ENCODE results near the gene NFX1.
"Not testable (repeated sequence)": the region's sequence is repeated elsewhere in the genome, so short reads cannot be mapped to it uniquely, and the experiment has no call there.

NFX1 gene

DNA sequence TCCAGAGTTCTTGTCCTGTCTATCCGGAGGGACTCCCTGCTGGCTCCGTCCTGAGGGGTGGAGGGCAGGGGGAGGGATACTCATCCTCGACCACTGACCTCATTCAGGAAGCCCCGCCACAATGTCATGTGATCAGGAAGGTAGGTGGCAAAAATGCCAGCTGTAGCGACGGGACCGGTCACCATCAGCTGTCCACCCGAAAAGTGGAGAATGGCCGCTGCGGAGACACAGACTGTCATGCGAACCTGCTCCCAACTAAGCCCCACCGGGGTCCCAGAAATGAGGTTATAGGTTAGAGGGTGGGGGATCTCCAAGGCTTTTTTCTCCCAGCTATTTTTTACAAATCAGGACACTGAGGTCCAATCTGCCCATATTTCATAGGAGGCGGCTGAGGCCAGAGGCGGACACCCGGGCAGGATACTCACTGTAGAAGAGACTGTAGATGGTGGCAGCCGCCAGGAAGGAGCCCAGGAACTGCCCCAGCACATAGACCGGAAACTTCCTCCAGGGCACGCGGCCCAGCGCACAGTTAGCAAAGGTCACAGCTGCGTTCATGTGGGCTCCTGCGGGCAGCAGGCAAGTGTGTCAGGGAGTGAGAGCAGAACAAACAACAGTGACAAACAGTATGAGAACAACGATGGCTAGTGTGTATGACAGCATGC lies 95.8 kb downstream of the NFX1 start:
- not testable (repeated sequence) for H3K4me3 ChIP-seq (replicated peaks; ENCODE audit: low read depth, low read length); DNase-seq (ENCODE audit: extremely low read depth, low read depth)

DNA sequence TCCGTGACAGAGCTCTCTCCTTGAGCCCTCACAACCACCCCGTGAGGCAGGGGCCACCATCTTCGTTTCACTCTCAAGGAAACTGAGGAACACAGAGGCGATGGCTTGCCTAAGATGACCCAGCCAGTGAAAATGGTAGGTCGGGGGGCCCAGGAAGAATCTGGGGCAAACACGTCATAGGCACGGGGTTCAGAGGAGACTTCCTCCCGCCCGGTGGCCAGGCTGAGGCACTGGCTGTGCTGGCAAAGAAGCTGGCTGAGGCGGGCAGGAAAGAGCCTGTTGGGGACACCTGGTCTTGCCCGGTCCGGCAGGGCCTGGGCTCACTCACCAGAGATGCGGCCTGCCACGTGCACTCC lies 96.3 kb downstream of the NFX1 start:
- DNase-seq (ENCODE audit: extremely low read depth, low read depth) = not testable (repeated sequence)

DNA sequence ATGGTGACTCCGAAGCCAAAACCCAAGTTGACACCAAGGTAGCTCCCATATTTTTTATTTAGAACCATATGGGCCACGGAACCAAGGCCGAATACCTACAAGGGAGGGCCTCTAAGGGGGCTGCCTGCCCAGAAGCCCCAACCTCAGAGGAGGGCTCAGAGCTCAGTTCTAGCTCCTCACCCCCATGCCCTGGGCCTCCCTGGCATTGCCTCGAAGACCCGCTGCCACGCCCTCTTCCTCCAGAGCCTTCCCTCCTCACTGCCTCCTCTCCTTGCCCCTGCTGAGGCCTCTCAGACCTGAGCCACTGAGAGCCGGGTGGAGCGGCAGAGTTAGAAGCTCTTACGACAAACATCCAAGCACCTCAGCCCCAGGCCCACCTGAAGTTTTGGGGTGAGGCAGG lies 96.7 kb downstream of the NFX1 start:
- not testable (repeated sequence) for H3K4me3 ChIP-seq (replicated peaks; ENCODE audit: low read depth, low read length); DNase-seq (ENCODE audit: extremely low read depth, low read depth)

More for the DNA sequence above, 96.3 kb downstream of the NFX1 start:
- not testable (repeated sequence) for H3K4me3 ChIP-seq (replicated peaks; ENCODE audit: low read depth, low read length)

DNA sequence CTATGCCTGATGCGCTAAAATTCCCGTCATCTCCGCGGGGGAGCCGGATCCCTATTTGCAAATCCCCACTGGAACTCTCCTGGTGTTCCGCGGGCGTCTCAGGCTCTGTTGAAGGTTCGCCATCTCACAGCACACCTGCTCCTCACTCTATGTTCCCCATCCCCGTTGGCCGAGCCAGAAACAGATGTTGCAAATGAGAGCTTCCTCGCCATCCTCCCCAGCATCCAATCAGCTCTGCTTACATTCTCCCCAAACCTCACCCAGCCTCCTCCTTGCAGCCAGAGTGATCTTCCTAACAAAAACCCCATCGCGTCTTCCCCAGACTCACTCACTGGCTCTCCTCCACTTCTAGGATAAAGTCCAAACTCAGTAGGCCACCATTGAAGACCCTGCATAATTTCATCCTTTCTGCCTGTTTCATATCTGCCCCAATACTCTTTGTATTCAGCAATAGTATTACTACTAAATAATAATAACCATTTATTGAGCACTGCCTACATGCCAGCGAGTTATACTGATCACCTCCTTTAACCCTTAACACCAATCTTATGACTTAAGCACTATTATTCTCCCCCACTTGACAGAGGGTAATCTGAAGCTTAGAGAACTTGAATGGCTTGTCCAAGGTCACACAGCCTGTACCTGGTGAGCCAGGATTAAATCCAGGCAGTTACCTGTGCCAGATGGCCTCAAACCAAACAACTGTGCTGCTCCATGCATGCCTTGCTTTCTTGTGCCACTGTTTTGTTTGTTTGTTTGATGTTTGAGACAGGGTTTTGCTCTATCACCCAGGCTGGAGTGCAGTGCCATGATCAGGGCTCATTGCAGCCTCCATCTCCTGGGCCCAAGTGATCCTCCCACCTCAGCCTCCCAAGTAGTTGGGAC lies 98.0 kb downstream of the NFX1 start:
- TF ChIP-seq, protein P1, sequence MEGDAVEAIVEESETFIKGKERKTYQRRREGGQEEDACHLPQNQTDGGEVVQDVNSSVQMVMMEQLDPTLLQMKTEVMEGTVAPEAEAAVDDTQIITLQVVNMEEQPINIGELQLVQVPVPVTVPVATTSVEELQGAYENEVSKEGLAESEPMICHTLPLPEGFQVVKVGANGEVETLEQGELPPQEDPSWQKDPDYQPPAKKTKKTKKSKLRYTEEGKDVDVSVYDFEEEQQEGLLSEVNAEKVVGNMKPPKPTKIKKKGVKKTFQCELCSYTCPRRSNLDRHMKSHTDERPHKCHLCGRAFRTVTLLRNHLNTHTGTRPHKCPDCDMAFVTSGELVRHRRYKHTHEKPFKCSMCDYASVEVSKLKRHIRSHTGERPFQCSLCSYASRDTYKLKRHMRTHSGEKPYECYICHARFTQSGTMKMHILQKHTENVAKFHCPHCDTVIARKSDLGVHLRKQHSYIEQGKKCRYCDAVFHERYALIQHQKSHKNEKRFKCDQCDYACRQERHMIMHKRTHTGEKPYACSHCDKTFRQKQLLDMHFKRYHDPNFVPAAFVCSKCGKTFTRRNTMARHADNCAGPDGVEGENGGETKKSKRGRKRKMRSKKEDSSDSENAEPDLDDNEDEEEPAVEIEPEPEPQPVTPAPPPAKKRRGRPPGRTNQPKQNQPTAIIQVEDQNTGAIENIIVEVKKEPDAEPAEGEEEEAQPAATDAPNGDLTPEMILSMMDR (IDR thresholded peaks at IDR 0.05; ENCODE audit: low read depth, low read length, missing control alignments) = no peak
- DNase-seq (ENCODE audit: extremely low read depth, low read depth) = no peak
- H3K4me3 ChIP-seq (replicated peaks; ENCODE audit: low read depth, low read length) = no peak overlapping the region

DNA sequence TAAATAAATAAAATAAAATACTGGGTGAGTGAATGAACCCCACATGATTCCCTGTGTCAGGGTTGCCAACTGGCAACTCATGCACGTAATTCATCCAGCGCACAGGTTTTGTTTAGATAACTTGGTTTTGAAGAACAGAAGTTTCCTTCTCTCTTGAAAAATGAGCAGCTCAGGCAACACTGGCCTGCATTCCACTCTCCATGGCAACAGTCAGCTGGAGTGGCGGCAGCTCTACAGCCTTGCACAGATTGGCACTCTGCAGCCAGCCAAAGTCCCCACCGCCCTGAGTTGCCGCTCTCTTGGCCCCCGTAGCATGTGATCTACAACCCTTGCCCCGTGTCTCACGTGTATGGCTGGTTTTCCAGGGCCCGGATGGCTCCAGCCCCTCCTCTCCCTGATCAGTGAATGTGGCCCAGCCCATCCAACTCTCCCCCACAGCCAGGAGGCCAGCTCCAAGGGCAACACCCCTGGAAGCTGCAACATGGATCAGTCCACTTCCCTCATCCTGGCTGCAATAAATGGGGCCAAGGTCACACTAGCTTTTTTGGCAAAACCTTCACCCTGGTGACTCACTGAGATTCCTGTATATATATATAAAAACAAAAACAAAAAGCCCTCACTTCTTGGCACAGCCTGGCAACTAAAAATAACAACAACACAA lies 100.9 kb downstream of the NFX1 start:
- not testable (repeated sequence) for H3K4me3 ChIP-seq (replicated peaks; ENCODE audit: low read depth, low read length)
- DNase-seq (ENCODE audit: extremely low read depth, low read depth) = peak; percentile 92

DNA sequence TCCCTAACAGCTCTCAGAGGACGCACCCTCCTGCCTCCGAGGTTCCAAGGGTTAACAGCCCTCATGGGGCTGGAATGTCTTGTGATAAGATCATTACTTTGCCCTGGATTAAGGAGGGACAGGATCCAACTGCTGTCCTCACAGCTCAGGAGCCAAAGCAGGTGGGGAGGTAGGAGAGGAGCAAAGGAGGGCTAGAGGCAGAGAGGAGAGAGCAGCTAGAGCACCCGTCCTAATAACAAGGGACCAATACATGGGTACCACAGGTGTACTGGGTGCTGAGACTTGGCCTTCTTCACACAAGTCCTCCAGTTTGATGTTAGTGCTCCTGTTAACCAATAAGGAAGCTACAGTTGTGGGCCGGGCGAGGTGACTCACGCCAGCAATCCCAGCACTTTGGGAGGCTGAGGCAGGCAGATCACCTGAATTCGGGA lies 102.3 kb downstream of the NFX1 start:
- H3K4me3 ChIP-seq (replicated peaks; ENCODE audit: low read depth, low read length); DNase-seq (ENCODE audit: extremely low read depth, low read depth): not testable (repeated sequence)

DNA sequence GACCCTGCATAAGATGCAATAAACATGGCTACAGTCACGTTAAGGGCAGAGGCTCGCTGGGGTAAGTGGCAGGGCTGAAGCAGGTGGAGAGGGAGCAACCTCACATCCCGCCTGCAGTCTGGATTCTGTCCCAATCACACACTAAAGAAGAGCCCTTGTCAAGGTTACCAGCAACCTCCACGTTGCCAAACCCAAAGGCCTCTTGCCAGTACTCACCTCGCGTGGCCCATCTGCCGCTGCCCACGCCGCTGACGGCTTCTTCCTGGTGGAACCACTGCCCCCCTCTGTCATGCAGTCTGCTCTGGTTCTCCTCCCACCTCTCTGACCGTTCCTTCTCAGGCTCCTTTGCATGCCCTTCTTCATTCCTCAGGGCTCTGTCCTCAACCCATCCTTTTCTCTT lies 103.3 kb downstream of the NFX1 start:
- no peak for DNase-seq (ENCODE audit: extremely low read depth, low read depth)
- no peak overlapping the region for H3K4me3 ChIP-seq (replicated peaks; ENCODE audit: low read depth, low read length)
- TF ChIP-seq, protein P1 (IDR thresholded peaks at IDR 0.05; ENCODE audit: low read depth, low read length, missing control alignments) = no peak

DNA sequence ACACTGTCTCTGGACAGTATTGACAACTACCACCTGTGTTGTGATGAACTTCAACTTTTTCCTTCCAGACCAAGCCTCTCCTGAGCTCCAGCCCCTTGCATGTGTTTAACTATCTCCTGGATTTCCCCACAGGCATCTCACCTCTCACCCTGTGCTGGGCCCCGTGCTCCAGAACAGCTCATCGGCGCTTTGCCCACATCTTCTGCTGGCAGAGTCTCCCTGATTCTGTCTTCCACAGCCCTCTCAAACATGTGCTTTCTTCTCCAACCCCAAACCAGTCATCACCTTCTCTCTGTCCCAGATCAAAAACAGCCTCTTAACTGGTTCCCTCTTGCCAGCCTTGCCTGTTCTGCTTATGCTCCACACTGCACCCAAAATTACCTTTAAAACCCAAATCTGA lies 103.7 kb downstream of the NFX1 start:
- not testable (repeated sequence) for H3K4me3 ChIP-seq (replicated peaks; ENCODE audit: low read depth, low read length); DNase-seq (ENCODE audit: extremely low read depth, low read depth)

DNA sequence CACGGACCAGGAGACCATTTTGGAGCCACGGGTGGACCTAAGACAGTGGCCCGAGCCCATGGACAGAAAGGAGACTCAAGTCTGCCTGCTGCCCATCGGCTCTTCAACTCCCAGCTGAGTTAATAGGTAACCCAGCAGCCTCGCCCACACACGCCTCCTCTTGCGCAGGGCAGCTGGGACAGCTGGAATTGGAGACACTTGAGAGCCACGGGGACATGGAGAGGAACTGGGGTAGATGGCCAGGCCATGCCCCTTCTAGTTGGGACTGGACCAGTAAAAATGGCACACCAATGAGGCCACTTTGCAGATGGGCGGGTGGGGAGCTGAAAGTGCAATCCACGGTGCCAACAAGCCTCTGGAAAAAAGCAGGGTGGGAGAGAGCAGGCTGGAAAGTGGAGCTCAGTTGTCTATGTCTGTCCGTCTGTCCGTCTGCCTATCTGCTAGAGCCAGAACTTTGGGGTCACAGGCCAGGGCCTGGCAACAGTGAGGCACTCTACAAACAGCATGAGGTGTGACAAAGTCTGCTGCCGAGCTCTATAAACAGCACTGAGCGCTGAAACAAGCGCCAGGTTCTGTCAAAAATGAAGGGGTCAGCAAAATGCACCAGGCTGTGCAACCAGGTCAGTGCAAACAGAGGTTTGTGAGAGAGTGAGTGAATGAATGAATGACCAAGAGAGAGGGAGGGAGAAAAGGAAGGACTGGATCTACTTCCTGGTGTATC lies 105.0 kb downstream of the NFX1 start:
- not testable (repeated sequence) for H3K4me3 ChIP-seq (replicated peaks; ENCODE audit: low read depth, low read length); DNase-seq (ENCODE audit: extremely low read depth, low read depth)

DNA sequence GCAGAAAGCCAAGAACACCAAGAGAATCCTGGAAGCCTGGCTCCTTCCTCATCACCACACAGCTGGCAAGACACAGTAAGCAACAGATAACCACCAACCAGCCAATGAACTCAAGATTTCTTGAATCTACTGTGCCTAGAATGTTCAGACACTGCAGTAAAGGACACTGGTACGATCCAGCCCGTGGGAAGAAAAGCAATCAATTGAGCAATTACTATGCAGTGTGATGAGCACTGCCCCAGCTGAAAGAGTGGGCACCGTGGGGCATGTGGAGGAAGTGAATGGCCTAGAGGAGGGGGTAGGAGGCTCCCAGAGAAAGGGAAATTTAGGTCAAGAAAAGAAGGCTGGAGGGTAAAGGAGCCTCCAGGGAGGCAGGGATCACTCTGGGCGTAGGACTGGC lies 107.5 kb downstream of the NFX1 start:
- DNase-seq (ENCODE audit: extremely low read depth, low read depth); H3K4me3 ChIP-seq (replicated peaks; ENCODE audit: low read depth, low read length): not testable (repeated sequence)

DNA sequence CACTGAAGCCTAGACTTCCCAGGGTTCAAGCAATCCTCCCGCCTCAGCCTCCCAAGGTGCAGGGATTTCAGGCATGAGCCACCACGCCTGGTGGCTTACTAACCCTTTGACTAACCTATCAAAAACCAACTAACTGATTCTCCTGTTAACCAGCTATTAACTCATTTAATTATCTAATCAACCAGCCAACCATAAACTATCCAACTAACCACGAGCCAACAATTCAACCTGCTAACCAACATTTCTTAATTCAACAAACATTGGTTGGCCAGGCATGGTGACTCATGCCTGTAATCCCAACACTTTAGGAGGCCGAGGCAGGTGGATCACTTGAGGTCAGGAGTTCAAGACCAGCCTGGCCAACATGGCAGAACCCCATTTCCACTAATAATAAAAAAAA lies 108.7 kb downstream of the NFX1 start:
- DNase-seq (ENCODE audit: extremely low read depth, low read depth); H3K4me3 ChIP-seq (replicated peaks; ENCODE audit: low read depth, low read length): not testable (repeated sequence)

DNA sequence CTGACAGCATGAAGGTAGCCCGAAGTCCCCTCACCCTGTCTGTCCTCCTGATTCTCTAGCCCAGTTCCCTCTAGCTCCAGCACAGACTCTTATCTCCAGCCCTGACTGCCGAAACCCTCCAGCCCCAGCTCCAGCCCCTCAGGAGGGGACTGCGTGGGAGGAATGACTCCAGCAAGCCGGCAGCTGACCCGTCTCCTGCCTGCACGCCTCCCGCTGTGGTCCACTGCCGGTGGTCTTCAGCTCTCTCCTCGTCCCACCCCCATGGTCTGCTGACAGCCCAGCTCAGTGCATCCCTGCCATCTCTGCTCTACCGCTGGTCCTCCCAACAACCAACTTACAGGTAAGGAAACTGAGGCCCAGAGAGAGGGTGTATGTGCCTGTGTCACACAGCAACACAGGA lies 111.5 kb downstream of the NFX1 start:
- H3K4me3 ChIP-seq (replicated peaks; ENCODE audit: low read depth, low read length); DNase-seq (ENCODE audit: extremely low read depth, low read depth): not testable (repeated sequence)

DNA sequence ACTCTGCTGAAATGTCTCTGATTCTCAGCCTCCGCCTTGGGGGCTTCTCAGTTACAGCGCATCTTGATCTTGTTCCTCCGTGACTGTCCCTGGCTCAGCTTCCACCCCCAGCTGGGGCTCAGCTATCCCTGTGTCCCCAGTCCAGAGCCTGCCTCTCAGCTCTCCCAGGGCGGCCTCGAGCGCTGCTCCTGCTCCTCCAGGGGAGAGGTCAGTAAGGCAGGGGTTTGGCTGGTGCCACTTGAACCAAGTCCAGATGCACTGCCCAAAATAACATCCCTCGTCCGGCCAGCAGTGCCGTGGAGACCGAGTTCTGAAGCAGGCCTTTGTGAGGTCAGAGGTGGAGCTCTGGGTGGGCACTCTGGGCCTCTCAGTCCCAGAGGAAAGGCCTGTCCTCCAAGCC lies 112.1 kb downstream of the NFX1 start, which contains the start of gene AQP7:
TSS of gene AQP7 (minus strand) at position 198 of the 400 bp plus-strand sequence. CDS start 1,306 bp downstream, outside the sequence.
- H3K4me3 ChIP-seq (replicated peaks; ENCODE audit: low read depth, low read length); DNase-seq (ENCODE audit: extremely low read depth, low read depth): not testable (repeated sequence)

Data from HFF-Myc (cell line).